Bronchial epithelial cell (primary cell): Measurements from ENCODE around the gene SYCE1L. TPM values are rescaled to one million over a fixed set of nuclear protein-coding genes. Genes with fewer than 3 reads are reported as not detected.
"Not testable (repeated sequence)": the region's sequence is repeated elsewhere in the genome, so short reads cannot be mapped to it uniquely, and the experiment has no call there.

Experiments
- DNase-seq: peaks from one replicate; pipeline ENCODE4 v3.0.0-alpha.2; 2010; ENCODE audit warnings: low read depth
- FAIRE-seq: peaks from 2 replicates; lab custom pipeline; 2011; peaks lifted over from hg19 to GRCh38; lab: Jason Lieb, UNC
- H3K27me3 ChIP-seq: 2 replicates; pipeline ENCODE4 v1.5.1; 2011; ENCODE audit warnings: low read length; ENCODE audit not compliant: control insufficient read depth, insufficient read depth
- H3K36me3 ChIP-seq: 2 replicates; pipeline ENCODE4 v1.5.1; 2011; ENCODE audit warnings: low read length; ENCODE audit not compliant: control insufficient read depth, insufficient read depth
- H3K4me3 ChIP-seq: 2 replicates; pipeline ENCODE4 v1.5.1; 2011; ENCODE audit warnings: mild to moderate bottlenecking, low read depth, low read length, control low read depth
- total RNA-seq: library from RNA; depleted of rRNA; stranded (reverse); fragments of >200 nt; gene quantifications from 2 replicates; pipeline ENCODE4 v1.2.1, GENCODE V29; 2014
- TF ChIP-seq, protein P1 (sequence below): IDR thresholded peaks from 2 replicates; pipeline ENCODE4 v1.5.1; 2011; ENCODE audit warnings: mild to moderate bottlenecking, moderate library complexity, low read length, control low read depth, inconsistent platforms; ENCODE audit not compliant: insufficient read depth, severe bottlenecking

Gene SYCE1L, protein sequence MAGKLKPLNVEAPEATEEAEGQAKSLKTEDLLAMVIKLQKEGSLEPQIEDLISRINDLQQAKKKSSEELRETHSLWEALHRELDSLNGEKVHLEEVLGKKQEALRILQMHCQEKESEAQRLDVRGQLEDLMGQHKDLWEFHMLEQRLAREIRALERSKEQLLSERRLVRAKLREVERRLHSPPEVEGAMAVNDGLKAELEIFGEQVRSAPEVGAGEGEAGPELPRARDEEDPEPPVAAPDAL
- total RNA-seq: 0.38 TPM in 1 of 2 replicates, not detected in the other

DNA sequence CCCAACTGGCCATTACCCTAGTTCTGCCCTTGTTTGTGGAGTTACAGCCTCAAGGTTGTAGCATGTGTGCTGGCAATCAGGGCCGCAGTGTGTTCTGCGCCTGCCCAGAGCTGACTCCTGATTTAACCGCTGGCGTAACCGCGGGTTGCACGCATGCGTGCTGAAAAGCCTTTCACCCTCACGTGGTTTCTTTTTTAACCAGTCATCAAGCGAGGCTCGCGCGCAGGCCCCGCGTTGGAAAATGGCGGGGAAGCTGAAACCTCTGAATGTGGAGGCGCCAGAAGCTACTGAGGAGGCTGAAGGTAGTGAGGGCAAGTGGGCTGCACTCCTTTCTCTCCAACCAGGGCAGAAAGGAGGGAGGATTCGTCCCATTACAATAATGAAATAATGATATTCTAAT lies at the start of gene SYCE1L:
SYCE1L (plus strand) TSS at position 198 of the 400 bp plus-strand sequence; CDS start at position 242, 44 bp downstream.
- DNase-seq: no peak
- Histone ChIP-seq H3K27me3 (no peaks in the 10 kb centered on the region), H3K36me3 (peaks cover 30% of the 10 kb centered on the region), H3K4me3 (no peak within 1 kb of the TSS)
- TF ChIP-seq, protein P1, sequence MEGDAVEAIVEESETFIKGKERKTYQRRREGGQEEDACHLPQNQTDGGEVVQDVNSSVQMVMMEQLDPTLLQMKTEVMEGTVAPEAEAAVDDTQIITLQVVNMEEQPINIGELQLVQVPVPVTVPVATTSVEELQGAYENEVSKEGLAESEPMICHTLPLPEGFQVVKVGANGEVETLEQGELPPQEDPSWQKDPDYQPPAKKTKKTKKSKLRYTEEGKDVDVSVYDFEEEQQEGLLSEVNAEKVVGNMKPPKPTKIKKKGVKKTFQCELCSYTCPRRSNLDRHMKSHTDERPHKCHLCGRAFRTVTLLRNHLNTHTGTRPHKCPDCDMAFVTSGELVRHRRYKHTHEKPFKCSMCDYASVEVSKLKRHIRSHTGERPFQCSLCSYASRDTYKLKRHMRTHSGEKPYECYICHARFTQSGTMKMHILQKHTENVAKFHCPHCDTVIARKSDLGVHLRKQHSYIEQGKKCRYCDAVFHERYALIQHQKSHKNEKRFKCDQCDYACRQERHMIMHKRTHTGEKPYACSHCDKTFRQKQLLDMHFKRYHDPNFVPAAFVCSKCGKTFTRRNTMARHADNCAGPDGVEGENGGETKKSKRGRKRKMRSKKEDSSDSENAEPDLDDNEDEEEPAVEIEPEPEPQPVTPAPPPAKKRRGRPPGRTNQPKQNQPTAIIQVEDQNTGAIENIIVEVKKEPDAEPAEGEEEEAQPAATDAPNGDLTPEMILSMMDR: no peak
- FAIRE-seq: no peak

GRCh38 chr16:77157346-77158058 lies 41.7 kb upstream of the SYCE1L start:
- H3K36me3 ChIP-seq: no peaks in the 10 kb centered on the region
- H3K4me3 ChIP-seq: no peak overlapping the region
- no peaks in the 10 kb centered on the region for H3K27me3 ChIP-seq
- no peak for DNase-seq
- no peak for FAIRE-seq
- TF ChIP-seq, protein P1: no peak

GRCh38 chr16:77158293-77158692 lies 40.9 kb upstream of the SYCE1L start:
- no peak overlapping the region for H3K4me3 ChIP-seq
- FAIRE-seq: no peak
- TF ChIP-seq, protein P1: no peak
- H3K36me3 ChIP-seq: no peaks in the 10 kb centered on the region
- DNase-seq: no peak
- no peaks in the 10 kb centered on the region for H3K27me3 ChIP-seq

DNA sequence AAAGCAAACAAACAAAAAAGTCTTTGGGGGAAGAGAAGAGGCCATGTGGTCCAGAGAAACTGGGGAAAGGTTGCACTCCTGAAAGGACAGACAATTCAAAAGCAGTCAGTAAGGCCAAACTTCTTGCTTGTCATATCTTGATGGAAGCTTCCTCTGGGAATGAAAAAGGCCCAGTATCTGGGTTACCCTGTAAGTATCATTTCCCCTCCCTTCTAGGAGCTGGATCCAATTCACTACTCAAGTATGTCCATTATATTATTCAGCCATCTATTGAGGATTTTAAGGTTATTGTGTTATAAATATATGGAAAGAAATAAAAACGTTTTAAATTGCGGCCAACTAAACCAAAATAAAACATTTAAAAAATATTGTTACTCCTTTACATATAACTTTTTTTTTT lies 34.2 kb upstream of the SYCE1L start:
- H3K4me3 ChIP-seq: no peak overlapping the region
- TF ChIP-seq, protein P1: no peak
- no peak for DNase-seq
- no peaks in the 10 kb centered on the region for H3K27me3 ChIP-seq
- FAIRE-seq: no peak
- H3K36me3 ChIP-seq: no peaks in the 10 kb centered on the region

GRCh38 chr16:77165536-77166236 lies 33.5 kb upstream of the SYCE1L start:
- DNase-seq, H3K4me3 ChIP-seq, FAIRE-seq, H3K27me3 ChIP-seq, H3K36me3 ChIP-seq: not testable (repeated sequence)

- Histone ChIP-seq H3K36me3 (no peaks in the 10 kb centered on the region), H3K27me3 (no peaks in the 10 kb centered on the region), H3K4me3 (no peak overlapping the region)
- DNase-seq (no peak), FAIRE-seq (no peak)
- TF ChIP-seq, protein P1: no peak
Measured at GRCh38 chr16:77166726-77167125, 32.5 kb upstream of the SYCE1L start.
